T-cell (primary cell): ENCODE results near the gene DNAH14. TPM values are rescaled to one million over a fixed set of nuclear protein-coding genes. Genes with fewer than 3 reads are reported as not detected.
"Not testable (repeated sequence)": the region's sequence is repeated elsewhere in the genome, so short reads cannot be mapped to it uniquely, and the experiment has no call there.

Source experiments
- ATAC-seq, 4 experiments: fragments of 200-7000 bp in 3 of 4; fragments of 150-1000 bp in 1 of 4; cut with Tn5 transposase; replicated peaks in 1 of 4; 1 replicate in 3 of 4; 2 replicates in 1 of 4; pipeline ENCODE4 v1.10.0; 2021; ENCODE audit warnings: moderate library complexity in 3 of 4, mild to moderate bottlenecking in 2 of 4, moderate number of reproducible peaks in 1 of 4
- CTCF ChIA-PET, 2 donors: fragments of 300-600 bp; sonication (Branson Sonifier 250); formaldehyde crosslinking; loops; one replicate each; lab custom pipeline; 2022; ENCODE audit warnings: antibody characterized with exemption in 2 of 2; lab: Charles Lee
- POLR2A ChIA-PET, 2 donors: fragments of 300-600 bp; sonication (Branson Sonifier 250); formaldehyde crosslinking; loops; one replicate each; lab custom pipeline; 2022; ENCODE audit warnings: antibody characterized with exemption in 2 of 2; lab: Charles Lee
- DNase-seq, 35 experiments: peaks; one replicate each; pipeline versions ENCODE4 v3.0.0 to v3.0.0-alpha.2; 2013 to 2023
- H3K27ac ChIP-seq: one replicate; pipeline ENCODE4 v1.5.1; 2013; ENCODE audit warnings: low read length
- H3K27me3 ChIP-seq, 2 experiments: replicated peaks in 1 of 2; 1 replicate in 1 of 2; 2 replicates in 1 of 2; pipeline versions ENCODE4 v1.6.1 to v1.7.0; 2013; ENCODE audit warnings: low read length in 1 of 2, mixed read lengths in 1 of 2; ENCODE audit not compliant: control insufficient read depth in 2 of 2, insufficient read depth in 2 of 2; ENCODE audit errors: extremely low read depth in 1 of 2
- H3K36me3 ChIP-seq, 2 donors: 1 replicate in 1 of 2; 2 replicates in 1 of 2; pipeline versions ENCODE4 v1.6.1 to v1.7.0; 2013; ENCODE audit warnings: low read length in 1 of 2; ENCODE audit not compliant: control insufficient read depth in 2 of 2, insufficient read depth in 1 of 2; ENCODE audit errors: extremely low read depth in 1 of 2
- H3K4me1 ChIP-seq, 2 experiments: 1 replicate in 1 of 2; 2 replicates in 1 of 2; pipeline versions ENCODE4 v1.6.1 to v1.7.0; 2013; ENCODE audit warnings: low read length in 2 of 2, mixed read lengths in 1 of 2; ENCODE audit not compliant: insufficient read depth in 2 of 2, control insufficient read depth in 1 of 2; ENCODE audit errors: extremely low read depth in 1 of 2
- H3K4me3 ChIP-seq, 2 donors: 1 replicate in 1 of 2; 2 replicates in 1 of 2; pipeline versions ENCODE4 v1.5.1 to v1.7.0; 2013; ENCODE audit warnings: mild to moderate bottlenecking in 2 of 2, low read length in 1 of 2, moderate library complexity in 1 of 2; ENCODE audit not compliant: control insufficient read depth in 1 of 2; ENCODE audit errors: extremely low read depth in 1 of 2
- H3K9me3 ChIP-seq: 2 replicates; pipeline ENCODE4 v1.7.0; 2013
- H3K27ac Mint-ChIP-seq, 2 donors: one replicate each; pipeline ENCODE4 v1.8.0; 2020 to 2021; ENCODE audit warnings: mild to moderate bottlenecking in 2 of 2, mixed read lengths in 2 of 2
- H3K27me3 Mint-ChIP-seq, 2 donors: one replicate each; pipeline ENCODE4 v1.8.0; 2021 to 2022; ENCODE audit warnings: mixed read lengths in 2 of 2
- H3K36me3 Mint-ChIP-seq: one replicate; pipeline ENCODE4 v1.8.0; 2021; ENCODE audit warnings: mixed read lengths
- H3K4me1 Mint-ChIP-seq, 3 donors: one replicate each; pipeline ENCODE4 v1.8.0; 2020 to 2022; ENCODE audit warnings: mixed read lengths in 3 of 3, mild to moderate bottlenecking in 1 of 3
- H3K4me3 Mint-ChIP-seq, 3 donors: one replicate each; pipeline ENCODE4 v1.8.0; 2020 to 2022; ENCODE audit warnings: mild to moderate bottlenecking in 3 of 3, mixed read lengths in 3 of 3, moderate library complexity in 3 of 3
- H3K9me3 Mint-ChIP-seq, 3 donors: one replicate each; pipeline ENCODE4 v1.8.0; 2020 to 2022; ENCODE audit warnings: mixed read lengths in 3 of 3
- WGBS: methylation state at CpG from one replicate; pipeline ENCODE4 v1.1.5; 2013; ENCODE audit warnings: missing lambda C conversion rate; ENCODE audit not compliant: insufficient coverage; 5-methylcytosine and 5-hydroxymethylcytosine counted together
- total RNA-seq, 35 experiments: library from RNA in 6 of 35; stranded (reverse) in 6 of 35; fragments of 120-200 nt in 1 of 35; gene quantifications; one replicate each; pipeline versions ENCODE4 v1.2.1 to v1.2.4 and lab custom pipeline; 2013 to 2026

DNAH14 gene
- total RNA-seq, 5 donors from 2014 or later (not counting 1 experiment from before 2014, with no cell fraction given): 0.06 to 1.4 (median 0.39) TPM; not detected in 1

- H3K36me3 ChIP-seq, H3K9me3 ChIP-seq, H3K36me3 Mint-ChIP-seq, H3K4me1 ChIP-seq, H3K4me1 Mint-ChIP-seq, CTCF ChIA-PET, H3K27me3 ChIP-seq, H3K4me3 ChIP-seq, H3K27ac ChIP-seq, H3K27ac Mint-ChIP-seq, ATAC-seq, POLR2A ChIA-PET, H3K4me3 Mint-ChIP-seq, DNase-seq, H3K9me3 Mint-ChIP-seq: not testable (repeated sequence)
- H3K27me3 Mint-ChIP-seq: peaks cover 7 to 15% of the 10 kb centered on the region in 2 donors
- WGBS: no CpG with 5 or more reads among the region's 3 CpGs
Observed at GRCh38 chr1:225310544-225310943, 381.1 kb downstream of the DNAH14 start.

GRCh38 chr1:225318706-225319575, 389.5 kb downstream of the DNAH14 start:
- Mint-ChIP-seq H3K4me3 (no peak overlapping the region), H3K27ac (no peak overlapping the region), H3K4me1 (no peaks in the 10 kb centered on the region), H3K36me3 (no peaks in the 10 kb centered on the region), H3K9me3 (peaks cover 0 to 9% (median 5%) of the 10 kb centered on the region in 3 donors), H3K27me3 (peaks cover 5 to 15% of the 10 kb centered on the region in 2 donors)
- ChIA-PET CTCF (interaction anchor here in 1 of 2 donors (1.0 to 1.4 kb wide), 2 partner anchors 10 to 15 kb away, joined by 3 to 5 read pairs; no protein-coding TSS in a partner anchor), POLR2A (no interaction called here)
- Histone ChIP-seq H3K36me3 (no peaks in the 10 kb centered on the region), H3K9me3 (no peaks in the 10 kb centered on the region), H3K27me3 (peaks cover 0 to 10% of the 10 kb centered on the region in 2 experiments), H3K27ac (no peak overlapping the region), H3K4me1 (no peaks in the 10 kb centered on the region), H3K4me3 (no peak overlapping the region)
- WGBS: 20% methylated on average over 1 of the region's 4 CpGs
- peak in 3 of 4 experiments; percentile 49 to 57 (median 53) for ATAC-seq
- DNase-seq: peak in 7 of 35 experiments; percentile 2 to 57 (median 9)

GRCh38 chr1:225319871-225320270, 390.4 kb downstream of the DNAH14 start:
- no peak overlapping the region for H3K4me3 Mint-ChIP-seq
- peaks cover 0 to 10% of the 10 kb centered on the region in 2 experiments for H3K27me3 ChIP-seq
- no peak overlapping the region for H3K4me3 ChIP-seq
- H3K36me3 Mint-ChIP-seq: no peaks in the 10 kb centered on the region
- DNase-seq (no peak), ATAC-seq (no peak)
- H3K9me3 ChIP-seq: no peaks in the 10 kb centered on the region
- no peak overlapping the region for H3K27ac Mint-ChIP-seq
- POLR2A ChIA-PET: interaction anchor here in 1 of 2 donors (0.6 kb wide), 1 partner anchor 307 kb away, joined by 3 read pairs; no protein-coding TSS in a partner anchor
- no peaks in the 10 kb centered on the region for H3K36me3 ChIP-seq
- H3K27me3 Mint-ChIP-seq: peaks cover 0 to 17% of the 10 kb centered on the region in 2 donors
- H3K27ac ChIP-seq: no peak overlapping the region
- CTCF ChIA-PET: no interaction called here
- no peaks in the 10 kb centered on the region for H3K4me1 Mint-ChIP-seq
- H3K4me1 ChIP-seq: no peaks in the 10 kb centered on the region
- H3K9me3 Mint-ChIP-seq: peaks cover 0 to 3% (median 2%) of the 10 kb centered on the region in 3 donors

- no peaks in the 10 kb centered on the region for H3K4me1 Mint-ChIP-seq
- Histone ChIP-seq H3K27ac (no peak overlapping the region), H3K4me1 (no peaks in the 10 kb centered on the region), H3K4me3 (no peak overlapping the region), H3K27me3 (no peaks in the 10 kb centered on the region), H3K9me3 (no peaks in the 10 kb centered on the region), H3K36me3 (no peaks in the 10 kb centered on the region)
- no peak overlapping the region for H3K4me3 Mint-ChIP-seq
- H3K9me3 Mint-ChIP-seq: no peaks in the 10 kb centered on the region
- H3K36me3 Mint-ChIP-seq: no peaks in the 10 kb centered on the region
- no peak overlapping the region for H3K27ac Mint-ChIP-seq
- DNase-seq (no peak), ATAC-seq (no peak)
- CTCF ChIA-PET: no interaction called here
- POLR2A ChIA-PET: no interaction called here
- H3K27me3 Mint-ChIP-seq: peaks cover 0 to 15% of the 10 kb centered on the region in 2 donors
- WGBS: no CpG with 5 or more reads among the region's 4 CpGs
Observed at GRCh38 chr1:225321784-225322183, 392.3 kb downstream of the DNAH14 start.

GRCh38 chr1:225329041-225329440, 399.6 kb downstream of the DNAH14 start:
- Mint-ChIP-seq H3K36me3 (no peaks in the 10 kb centered on the region), H3K27me3 (peaks cover 0 to 12% of the 10 kb centered on the region in 2 donors), H3K9me3 (no peaks in the 10 kb centered on the region), H3K4me1 (no peaks in the 10 kb centered on the region), H3K27ac (no peak overlapping the region), H3K4me3 (no peak overlapping the region)
- DNase-seq (no peak), ATAC-seq (no peak)
- no peaks in the 10 kb centered on the region for H3K4me1 ChIP-seq
- ChIA-PET POLR2A (no interaction called here), CTCF (no interaction called here)
- H3K9me3 ChIP-seq: no peaks in the 10 kb centered on the region
- no peaks in the 10 kb centered on the region for H3K36me3 ChIP-seq
- H3K4me3 ChIP-seq: no peak overlapping the region
- H3K27me3 ChIP-seq: no peaks in the 10 kb centered on the region
- H3K27ac ChIP-seq: no peak overlapping the region

- H3K27me3 Mint-ChIP-seq, H3K4me1 ChIP-seq, DNase-seq, H3K4me3 Mint-ChIP-seq, H3K27me3 ChIP-seq, CTCF ChIA-PET, H3K27ac Mint-ChIP-seq, POLR2A ChIA-PET, H3K27ac ChIP-seq, H3K9me3 ChIP-seq, H3K36me3 ChIP-seq, H3K4me1 Mint-ChIP-seq, H3K4me3 ChIP-seq, ATAC-seq, H3K9me3 Mint-ChIP-seq, H3K36me3 Mint-ChIP-seq: not testable (repeated sequence)
- no CpG with 5 or more reads among the region's 1 CpG for WGBS
Observed at GRCh38 chr1:225329996-225330395, 400.5 kb downstream of the DNAH14 start.
